Lung microvascular endothelial cell (primary cell): ENCODE results near the gene ERLEC1. TPM values are rescaled to one million over a fixed set of nuclear protein-coding genes. Genes with fewer than 3 reads are reported as not detected.

Source experiments
- total RNA-seq: library from RNA; depleted of rRNA; stranded (reverse); fragments of >200 nt; gene quantifications from 2 replicates; pipeline ENCODE4 v1.2.1, GENCODE V29; 2014

ERLEC1 gene
- total RNA-seq, 1 donor from 2014 or later = 70.6 TPM

Other genes starting within 250 kb of the ERLEC1 start
- gene CHAC2, start 19.2 kb upstream of the ERLEC1 start, total RNA-seq = 5.0 and 8.9 TPM in 2 replicates
- 16.6 and 21.2 TPM in 2 replicates for gene ASB3, start 91 bp upstream of the ERLEC1 start, total RNA-seq
- 0.65 and 1.4 TPM in 2 replicates for gene GPR75, start 72.9 kb downstream of the ERLEC1 start, total RNA-seq
- 24.4 and 32.3 TPM in 2 replicates for gene PSME4, start 183.9 kb downstream of the ERLEC1 start, total RNA-seq